GM12864 (cell line): ENCODE measurements around the gene PRR16.

ENCODE experiments used
- DNase-seq: peaks from one replicate; pipeline ENCODE4 v3.0.0-alpha.2; 2011; ENCODE audit warnings: low read depth
- H3K4me3 ChIP-seq: 2 replicates; pipeline ENCODE4 v1.5.1; 2011; ENCODE audit warnings: mild to moderate bottlenecking, low read depth, low read length, control low read depth
- TF ChIP-seq, protein P1 (sequence below): IDR thresholded peaks from 2 replicates; pipeline ENCODE4 v1.5.1; 2011; ENCODE audit warnings: low read depth, mild to moderate bottlenecking, moderate library complexity, low read length, control low read depth, inconsistent platforms; ENCODE audit errors: missing control alignments

PRR16 gene

GRCh38 chr5:120621339-120621738, 157.2 kb downstream of the PRR16 start:
- TF ChIP-seq, protein P1, sequence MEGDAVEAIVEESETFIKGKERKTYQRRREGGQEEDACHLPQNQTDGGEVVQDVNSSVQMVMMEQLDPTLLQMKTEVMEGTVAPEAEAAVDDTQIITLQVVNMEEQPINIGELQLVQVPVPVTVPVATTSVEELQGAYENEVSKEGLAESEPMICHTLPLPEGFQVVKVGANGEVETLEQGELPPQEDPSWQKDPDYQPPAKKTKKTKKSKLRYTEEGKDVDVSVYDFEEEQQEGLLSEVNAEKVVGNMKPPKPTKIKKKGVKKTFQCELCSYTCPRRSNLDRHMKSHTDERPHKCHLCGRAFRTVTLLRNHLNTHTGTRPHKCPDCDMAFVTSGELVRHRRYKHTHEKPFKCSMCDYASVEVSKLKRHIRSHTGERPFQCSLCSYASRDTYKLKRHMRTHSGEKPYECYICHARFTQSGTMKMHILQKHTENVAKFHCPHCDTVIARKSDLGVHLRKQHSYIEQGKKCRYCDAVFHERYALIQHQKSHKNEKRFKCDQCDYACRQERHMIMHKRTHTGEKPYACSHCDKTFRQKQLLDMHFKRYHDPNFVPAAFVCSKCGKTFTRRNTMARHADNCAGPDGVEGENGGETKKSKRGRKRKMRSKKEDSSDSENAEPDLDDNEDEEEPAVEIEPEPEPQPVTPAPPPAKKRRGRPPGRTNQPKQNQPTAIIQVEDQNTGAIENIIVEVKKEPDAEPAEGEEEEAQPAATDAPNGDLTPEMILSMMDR = no peak
- DNase-seq = no peak
- H3K4me3 ChIP-seq = no peak overlapping the region

- DNase-seq = no peak
- no peak overlapping the region for H3K4me3 ChIP-seq
- TF ChIP-seq, protein P1 = no peak
Measured at GRCh38 chr5:120624021-120624563, 160.0 kb downstream of the PRR16 start.

DNA sequence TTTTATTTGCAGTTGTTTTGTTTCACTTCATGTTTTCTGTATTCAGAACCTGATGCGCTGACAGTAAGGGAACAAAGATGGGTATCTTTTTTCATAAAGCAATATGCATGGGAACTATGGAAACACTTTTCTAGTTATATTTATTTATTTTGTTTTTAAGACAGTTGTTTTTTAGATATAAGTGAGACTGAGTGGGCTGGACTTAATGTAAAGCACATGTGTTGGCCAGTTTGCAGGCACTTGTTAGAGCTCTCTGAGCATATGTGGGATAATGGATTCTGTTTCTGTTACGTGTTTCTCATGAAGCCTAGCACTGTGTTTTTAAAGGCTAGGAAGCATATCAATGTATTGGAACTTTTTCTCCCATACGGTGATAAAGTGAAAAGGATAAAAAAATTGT, 164.1 kb downstream of the PRR16 start:
- DNase-seq = no peak
- TF ChIP-seq, protein P1 = no peak
- no peak overlapping the region for H3K4me3 ChIP-seq

DNA sequence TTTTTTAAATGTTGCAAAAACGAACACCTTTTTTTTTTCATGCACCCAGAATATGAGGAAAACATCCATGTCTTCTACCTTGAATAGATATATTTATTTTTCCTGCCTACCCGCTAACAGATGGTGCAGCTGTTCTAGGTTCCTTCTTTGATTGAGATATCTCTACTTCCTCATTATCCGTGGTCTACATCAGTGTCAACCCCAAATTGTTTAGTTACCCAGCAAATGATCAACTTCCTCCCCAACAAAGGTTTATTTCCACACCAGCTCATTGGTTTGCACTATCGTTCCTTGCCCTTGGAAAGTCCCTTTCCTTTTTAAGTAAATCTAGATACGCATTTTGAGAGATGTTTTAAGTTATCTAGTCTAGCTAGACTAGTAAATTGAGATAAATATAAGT, 166.4 kb downstream of the PRR16 start:
- no peak overlapping the region for H3K4me3 ChIP-seq
- TF ChIP-seq, protein P1 = no peak
- DNase-seq = no peak

GRCh38 chr5:120631611-120632010, 167.5 kb downstream of the PRR16 start:
- DNase-seq = no peak
- no peak overlapping the region for H3K4me3 ChIP-seq
- TF ChIP-seq, protein P1 = no peak

- TF ChIP-seq, protein P1 = no peak
- no peak overlapping the region for H3K4me3 ChIP-seq
- no peak for DNase-seq
Measured at GRCh38 chr5:120632430-120632829, 168.3 kb downstream of the PRR16 start.

- TF ChIP-seq, protein P1 = no peak
- no peak for DNase-seq
- H3K4me3 ChIP-seq = no peak overlapping the region
Measured at GRCh38 chr5:120638449-120638848, 174.3 kb downstream of the PRR16 start.
